Activated CD8-positive, alpha-beta memory T cell treated with anti-CD3 and anti-CD28 coated beads for 1 hour (primary cell): Measurements from ENCODE around the gene BRCA2.
"Not testable (repeated sequence)": the region's sequence is repeated elsewhere in the genome, so short reads cannot be mapped to it uniquely, and the experiment has no call there.

ENCODE experiments used
- DNase-seq, 2 donors: peaks; one replicate each; pipeline ENCODE4 v3.0.0-alpha.2; 2020; ENCODE audit warnings: low read depth in 1 of 2; ENCODE audit errors: extremely low read depth in 1 of 2

The BRCA2 gene

GRCh38 chr13:32311188-32311897, 4.0 kb upstream of the BRCA2 start:
- no peak for DNase-seq

GRCh38 chr13:32314271-32315237, 754 bp upstream of the BRCA2 start:
- DNase-seq, result peak in 1 of 2 donors; percentile 33

DNA sequence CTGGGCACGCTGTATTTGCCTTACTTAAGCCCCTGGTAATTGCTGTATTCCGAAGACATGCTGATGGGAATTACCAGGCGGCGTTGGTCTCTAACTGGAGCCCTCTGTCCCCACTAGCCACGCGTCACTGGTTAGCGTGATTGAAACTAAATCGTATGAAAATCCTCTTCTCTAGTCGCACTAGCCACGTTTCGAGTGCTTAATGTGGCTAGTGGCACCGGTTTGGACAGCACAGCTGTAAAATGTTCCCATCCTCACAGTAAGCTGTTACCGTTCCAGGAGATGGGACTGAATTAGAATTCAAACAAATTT, 676 bp downstream of the BRCA2 start:
- no peak for DNase-seq

DNA sequence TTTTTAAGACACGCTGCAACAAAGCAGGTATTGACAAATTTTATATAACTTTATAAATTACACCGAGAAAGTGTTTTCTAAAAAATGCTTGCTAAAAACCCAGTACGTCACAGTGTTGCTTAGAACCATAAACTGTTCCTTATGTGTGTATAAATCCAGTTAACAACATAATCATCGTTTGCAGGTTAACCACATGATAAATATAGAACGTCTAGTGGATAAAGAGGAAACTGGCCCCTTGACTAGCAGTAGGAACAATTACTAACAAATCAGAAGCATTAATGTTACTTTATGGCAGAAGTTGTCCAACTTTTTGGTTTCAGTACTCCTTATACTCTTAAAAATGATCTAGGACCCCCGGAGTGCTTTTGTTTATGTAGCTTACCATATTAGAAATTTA, 1.2 kb downstream of the BRCA2 start:
- DNase-seq, result no peak

- no peak for DNase-seq
These were observed 2.6 kb downstream of the BRCA2 start for GRCh38 chr13:32317716-32318465.

DNA sequence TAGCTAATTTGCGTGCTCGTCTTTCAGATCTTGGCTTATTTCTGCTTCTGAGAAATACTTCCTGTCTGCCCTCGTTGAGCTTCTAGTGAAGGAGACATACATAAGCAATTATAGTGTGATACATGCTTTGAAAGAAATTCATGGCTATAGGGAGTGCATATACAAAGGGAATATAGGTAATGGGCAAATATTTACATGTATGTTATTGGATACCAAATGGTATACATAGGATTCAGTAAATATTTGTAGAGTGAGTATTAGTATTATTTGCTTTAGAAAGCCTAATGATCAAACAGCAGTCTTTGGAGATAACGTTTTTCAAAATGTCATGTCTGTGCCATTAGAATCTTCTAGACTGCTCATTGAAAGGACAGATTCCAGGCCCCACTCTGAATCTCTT, 5.2 kb downstream of the BRCA2 start:
- DNase-seq, result no peak

DNA sequence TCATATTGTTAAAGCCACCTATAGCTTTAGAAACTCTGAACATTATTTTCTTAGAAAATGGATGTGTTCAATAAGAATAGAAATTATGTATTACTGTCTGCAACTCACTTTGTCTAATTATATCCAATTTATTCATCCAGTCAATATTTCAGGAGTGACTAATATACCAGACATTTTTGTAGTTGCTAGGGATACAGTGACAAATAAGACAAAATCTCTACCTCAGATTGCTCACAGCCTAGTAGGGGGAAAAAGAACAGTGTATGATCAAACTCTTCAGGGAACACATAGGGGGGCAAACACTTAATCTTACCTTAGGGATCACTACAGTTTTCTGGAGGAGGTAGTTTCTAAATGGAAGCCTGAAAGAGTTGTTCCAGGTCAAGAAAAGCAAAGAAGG, 8.6 kb downstream of the BRCA2 start:
- no peak for DNase-seq

DNA sequence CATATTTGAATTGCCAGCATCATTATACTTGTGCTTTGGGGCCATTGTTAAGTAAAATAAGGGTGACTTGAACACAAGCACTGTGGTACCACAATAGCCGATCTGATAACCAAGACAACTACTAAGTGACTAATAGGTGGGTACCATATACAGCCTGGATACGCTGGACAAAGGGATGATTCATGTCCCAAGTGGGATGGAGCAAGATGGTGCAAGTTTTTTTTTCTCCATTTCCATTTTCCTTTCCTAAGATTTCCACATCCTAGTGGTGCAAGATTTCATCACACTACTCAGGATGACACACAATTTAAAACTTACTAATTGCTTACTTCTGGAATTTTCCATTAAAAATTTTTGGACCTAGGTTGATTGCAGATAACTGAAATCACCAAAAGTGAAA, 15.1 kb downstream of the BRCA2 start:
- no peak for DNase-seq

GRCh38 chr13:32334671-32335070, 19.4 kb downstream of the BRCA2 start:
- DNase-seq, result no peak

GRCh38 chr13:32340914-32341313, 25.6 kb downstream of the BRCA2 start:
- no peak for DNase-seq

DNA sequence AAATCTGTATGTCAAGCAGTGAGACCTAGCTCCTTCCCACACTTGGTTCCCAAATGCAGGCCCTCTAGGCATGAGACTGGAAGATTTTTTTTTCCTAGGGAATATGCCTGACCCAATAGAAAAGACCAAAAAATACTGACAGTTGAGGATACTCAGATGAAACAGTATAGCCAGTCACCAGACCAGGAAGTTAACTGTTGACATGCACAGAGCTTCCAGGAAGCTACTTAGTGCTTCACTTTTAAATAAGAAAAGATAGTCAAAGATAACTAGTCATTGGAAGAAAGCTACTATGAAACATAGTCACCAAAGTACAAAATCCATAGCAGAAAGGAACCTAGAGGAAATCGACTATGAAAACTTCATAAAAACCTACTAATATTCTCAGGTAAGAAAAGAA, 32.3 kb downstream of the BRCA2 start:
- DNase-seq, result no peak

- DNase-seq, result not testable (repeated sequence)
These were observed 35.6 kb downstream of the BRCA2 start for GRCh38 chr13:32350839-32351441.

- DNase-seq, result no peak
These were observed 38.7 kb downstream of the BRCA2 start for GRCh38 chr13:32354040-32354439.

DNA sequence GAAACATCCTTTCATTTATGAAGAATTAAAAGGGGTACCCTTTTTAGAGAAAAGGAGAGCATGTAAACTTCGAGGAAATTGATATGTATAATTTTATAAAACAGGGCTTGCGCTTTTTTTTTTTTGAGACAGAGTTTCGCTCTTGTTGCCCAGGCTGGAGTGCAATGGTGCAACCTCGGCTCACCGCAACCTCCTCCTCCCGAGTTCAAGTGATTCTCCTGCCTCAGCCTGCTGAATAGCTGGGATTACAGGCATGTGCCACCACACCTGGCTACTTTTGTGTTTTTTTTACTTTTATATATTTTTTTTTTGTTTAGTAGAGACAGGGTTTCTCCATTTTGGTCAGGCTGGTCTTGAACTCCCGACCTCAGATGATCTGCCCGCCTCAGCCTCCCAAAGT, 40.6 kb downstream of the BRCA2 start:
- DNase-seq, result not testable (repeated sequence)

DNA sequence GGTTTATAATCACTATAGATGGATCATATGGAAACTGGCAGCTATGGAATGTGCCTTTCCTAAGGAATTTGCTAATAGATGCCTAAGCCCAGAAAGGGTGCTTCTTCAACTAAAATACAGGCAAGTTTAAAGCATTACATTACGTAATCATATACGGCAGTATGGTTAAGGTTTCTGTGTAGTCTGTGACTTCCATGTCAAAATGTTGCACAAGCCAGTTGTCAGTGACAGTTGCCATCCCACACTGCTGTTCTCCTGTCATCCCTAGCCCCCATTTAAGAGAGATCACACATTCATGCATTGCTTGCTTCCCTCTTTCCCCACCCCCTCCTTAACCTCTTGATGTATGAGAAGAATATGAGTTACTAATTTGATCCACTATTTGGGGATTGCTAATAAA, 47.3 kb downstream of the BRCA2 start:
- no peak for DNase-seq

- no peak for DNase-seq
These were observed 55.5 kb downstream of the BRCA2 start for GRCh38 chr13:32370805-32371204.

GRCh38 chr13:32376642-32377415, 61.5 kb downstream of the BRCA2 start:
- DNase-seq, result no peak

DNA sequence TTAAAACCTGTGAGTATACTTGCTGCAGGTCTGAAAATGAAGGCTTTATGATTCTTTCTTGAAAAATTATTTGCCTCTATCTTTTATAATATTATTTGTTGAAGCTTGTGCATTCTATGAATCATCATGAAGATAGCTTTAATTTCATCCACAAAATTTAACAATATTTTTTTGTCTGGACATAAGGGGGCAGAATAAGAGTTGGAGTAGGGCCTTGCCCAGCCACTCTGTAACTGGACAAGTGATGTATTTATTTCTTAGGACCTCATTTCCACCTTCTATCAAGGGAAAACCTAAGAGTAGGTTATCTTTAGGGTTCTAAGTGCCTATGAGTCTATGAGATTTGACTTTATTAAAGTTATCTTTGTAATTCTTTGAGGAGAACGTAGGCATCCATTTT, 62.7 kb downstream of the BRCA2 start:
- DNase-seq, result no peak

GRCh38 chr13:32381539-32381938, 66.2 kb downstream of the BRCA2 start:
- no peak for DNase-seq

GRCh38 chr13:32383836-32384618, 68.7 kb downstream of the BRCA2 start:
- no peak for DNase-seq
